HCT116 (cell line): Measurements from ENCODE around the gene GLCE. TPM values are rescaled to one million over a fixed set of nuclear protein-coding genes. Genes with fewer than 3 reads are reported as not detected.

Experiments
- ATAC-seq: fragments of 200-7000 bp; cut with Tn5 transposase; 2 replicates; pipeline ENCODE4 v1.9.1; 2020; ENCODE audit warnings: mild to moderate bottlenecking, moderate library complexity
- BruUV-seq: library from RNA; stranded (reverse); fragments of 400-500 nt; replicated peaks from 2 replicates; lab custom pipeline; 2021; lab: Mats Ljungman, UMichigan
- CTCF ChIA-PET: fragments of 300-600 bp; sonication (Branson Sonifier 250); formaldehyde crosslinking; loops from one replicate; lab custom pipeline; 2021; ENCODE audit warnings: antibody characterized with exemption; lab: Charles Lee
- POLR2A ChIA-PET: fragments of 300-600, 350-600 bp; sonication (Branson Sonifier 250); formaldehyde crosslinking; loops from one replicate; lab custom pipeline; 2021; ENCODE audit warnings: antibody characterized with exemption; lab: Charles Lee
- RAD21 ChIA-PET, 2 experiments: fragments of 300-600 bp; sonication (Branson Sonifier 250); formaldehyde crosslinking; loops; one replicate each; lab custom pipeline; 2023; ENCODE audit warnings: low total read pairs in 2 of 2; ENCODE audit not compliant: uncharacterized antibody in 2 of 2, unreplicated experiment in 2 of 2, low non-redundant PET in 1 of 2; lab: Charles Lee
- DNase-seq: peaks from one replicate; pipeline ENCODE4 v3.0.0-alpha.2; 2010; ENCODE audit warnings: low read depth, low spot score
- H2AFZ ChIP-seq: fragments of 200-600 bp; shearing (Covaris generic), sonication (generic); 2 replicates; pipeline ENCODE4 v1.6.1; 2017; ENCODE audit warnings: low read depth, mixed run types, mixed read lengths, antibody characterized with exemption, low read length; ENCODE audit not compliant: poor library complexity, severe bottlenecking
- H3K27ac ChIP-seq: 2 replicates; pipeline ENCODE4 v1.5.1; 2012; ENCODE audit warnings: low read depth, low read length
- H3K27me3 ChIP-seq: fragments of 200-600 bp; sonication (generic); 2 replicates; pipeline ENCODE4 v1.6.1; 2016; ENCODE audit warnings: mixed run types, low read length, mixed read lengths; ENCODE audit not compliant: insufficient read depth
- H3K36me3 ChIP-seq, 2 experiments: fragments of 200-500 bp in 1 of 2; fragments of 200-600 bp in 1 of 2; sonication (Bioruptor generic) in 1 of 2; sonication (generic) in 1 of 2; 2 replicates each; pipeline versions ENCODE4 v1.5.1 to v1.6.1; 2014 to 2016; ENCODE audit warnings: low read length in 2 of 2, inconsistent platforms in 1 of 2, mixed read lengths in 1 of 2, mixed run types in 1 of 2; ENCODE audit not compliant: insufficient read depth in 2 of 2, control insufficient read depth in 1 of 2
- H3K4me1 ChIP-seq, 2 experiments: fragments of 200-600 bp in 1 of 2; sonication (generic) in 1 of 2; 2 replicates each; pipeline versions ENCODE4 v1.5.1 to v1.6.1; 2012 to 2017; ENCODE audit warnings: low read length in 2 of 2, inconsistent platforms in 1 of 2, mild to moderate bottlenecking in 1 of 2, mixed read lengths in 1 of 2, mixed run types in 1 of 2, moderate library complexity in 1 of 2; ENCODE audit not compliant: insufficient read depth in 2 of 2, control insufficient read depth in 1 of 2
- H3K4me2 ChIP-seq: fragments of 200-600 bp; sonication (generic); 2 replicates; pipeline ENCODE4 v1.6.1; 2017; ENCODE audit warnings: mixed run types, low read length, mixed read lengths
- H3K4me3 ChIP-seq, 2 experiments: fragments of 200-600 bp in 1 of 2; sonication (generic) in 1 of 2; replicated peaks in 1 of 2; 2 replicates each; pipeline ENCODE4 v1.5.1; 2011 to 2016; ENCODE audit warnings: low read length in 2 of 2, control low read depth in 1 of 2, low read depth in 1 of 2, mild to moderate bottlenecking in 1 of 2, mixed read lengths in 1 of 2, mixed run types in 1 of 2
- H3K79me2 ChIP-seq: fragments of 200-600 bp; sonication (generic); 2 replicates; pipeline ENCODE4 v1.6.1; 2017; ENCODE audit warnings: mild to moderate bottlenecking, mixed run types, low read length, moderate library complexity, mixed read lengths; ENCODE audit not compliant: insufficient read depth
- H3K9ac ChIP-seq: fragments of 200-600 bp; sonication (generic); 2 replicates; pipeline ENCODE4 v1.6.1; 2016; ENCODE audit warnings: low read length, mixed read lengths
- H3K9me2 ChIP-seq: fragments of 200-600 bp; sonication (generic), shearing (Covaris generic); 2 replicates; pipeline ENCODE4 v1.6.1; 2017; ENCODE audit warnings: mixed run types, mild to moderate bottlenecking, moderate library complexity; ENCODE audit not compliant: insufficient read depth
- H3K9me3 ChIP-seq, 2 experiments: fragments of 200-500 bp in 1 of 2; fragments of 200-600 bp in 1 of 2; sonication (Bioruptor generic) in 1 of 2; sonication (generic) in 1 of 2; 2 replicates each; pipeline ENCODE4 v1.6.1; 2014 to 2017; ENCODE audit warnings: low read length in 2 of 2, mixed read lengths in 2 of 2, inconsistent platforms in 1 of 2, low read depth in 1 of 2, mild to moderate bottlenecking in 1 of 2, mixed run types in 1 of 2, moderate library complexity in 1 of 2; ENCODE audit not compliant: control insufficient read depth in 1 of 2, insufficient read depth in 1 of 2
- H4K20me1 ChIP-seq: fragments of 200-600 bp; sonication (generic), shearing (Covaris generic); 2 replicates; pipeline ENCODE4 v1.6.1; 2017; ENCODE audit warnings: mixed run types, mild to moderate bottlenecking, moderate library complexity; ENCODE audit not compliant: insufficient read depth
- ATF3 ChIP-seq: IDR thresholded peaks from 2 replicates; pipeline ENCODE4 v1.6.1; 2012
- CBX3 ChIP-seq: IDR thresholded peaks from 2 replicates; pipeline ENCODE4 v1.6.1; 2012; ENCODE audit warnings: low read depth
- CEBPB ChIP-seq: IDR thresholded peaks from 2 replicates; pipeline ENCODE4 v1.6.1; 2012; ENCODE audit warnings: low read depth
- EZH2 ChIP-seq: fragments of 200-600 bp; sonication (generic); IDR thresholded peaks from 2 replicates; pipeline ENCODE4 v1.6.1; 2017; ENCODE audit warnings: antibody characterized with exemption, mixed run types
- EZH2phosphoT487 ChIP-seq: fragments of 200-600 bp; IDR thresholded peaks from 2 replicates; pipeline ENCODE4 v1.6.1; 2018; ENCODE audit warnings: antibody characterized with exemption, borderline replicate concordance
- FOSL1 ChIP-seq: IDR thresholded peaks from 2 replicates; pipeline ENCODE4 v1.6.1; 2012; ENCODE audit warnings: low read depth
- POLR2A ChIP-seq: IDR thresholded peaks from 2 replicates; pipeline ENCODE4 v1.7.0; 2011; ENCODE audit warnings: borderline replicate concordance; ENCODE audit not compliant: insufficient read depth, insufficient read length; ENCODE audit errors: extremely low read depth
- REST ChIP-seq: IDR thresholded peaks from 2 replicates; pipeline ENCODE4 v1.6.1; 2012; ENCODE audit warnings: low read depth
- SRF ChIP-seq: IDR thresholded peaks from 2 replicates; pipeline ENCODE4 v1.6.1; 2012; ENCODE audit warnings: low read depth
- intact Hi-C: fragments of 100-400 bp; cut with micrococcal nuclease; formaldehyde crosslinking; loops from 2 replicates; pipeline ENCODE4 v1.10.0; 2022
- total RNA-seq: library from RNA; stranded (reverse); gene quantifications from one replicate; pipeline ENCODE4 v1.2.1, GENCODE V29; 2021; ENCODE audit not compliant: unreplicated experiment
- TF ChIP-seq, protein P1 (sequence below): IDR thresholded peaks from 2 replicates; pipeline ENCODE4 v1.6.1; 2012

The GLCE gene
- total RNA-seq, 1 experiment from 2014 or later: 22.2 TPM

- CTCF ChIA-PET: interaction anchor here (1.0 kb wide), 1 partner anchor 84 kb away, joined by 5 read pairs; no protein-coding TSS in a partner anchor
- intact Hi-C loops: no loop called here
Observed at GRCh38 chr15:69141833-69142232, 18.6 kb upstream of the GLCE start.

More at GRCh38 chr15:69141833-69142232, 18.6 kb upstream of the GLCE start:
- Histone ChIP-seq H3K27ac (no peak overlapping the region), H3K4me2 (no peak overlapping the region), H3K79me2 (no peaks in the 10 kb centered on the region), H4K20me1 (no peaks in the 10 kb centered on the region), H3K27me3 (peaks cover 25% of the 10 kb centered on the region; the same call in 1 of the 2 replicates), H3K4me3 (no peak overlapping the region), H3K9ac (no peak overlapping the region), H3K9me3 (no peaks in the 10 kb centered on the region), H3K9me2 (no peaks in the 10 kb centered on the region), H2AFZ (no peak overlapping the region), H3K4me1 (no peaks in the 10 kb centered on the region), H3K36me3 (no peaks in the 10 kb centered on the region)
- no TSS peak for BruUV-seq
- ATAC-seq (no peak), DNase-seq (no peak)
- RAD21 ChIA-PET: no interaction called here
- POLR2A ChIA-PET: interaction anchor here (1.8 kb wide), 1 partner anchor 19 kb away, joined by 4 read pairs; the partner anchor contains the start of gene GLCE
- TF ChIP-seq CBX3 (no peak), EZH2phosphoT487 (no peak), ATF3 (no peak), SRF (no peak), POLR2A (no peak), EZH2 (no peak), REST (no peak), CEBPB (no peak), FOSL1 (no peak)
- TF ChIP-seq, protein P1, sequence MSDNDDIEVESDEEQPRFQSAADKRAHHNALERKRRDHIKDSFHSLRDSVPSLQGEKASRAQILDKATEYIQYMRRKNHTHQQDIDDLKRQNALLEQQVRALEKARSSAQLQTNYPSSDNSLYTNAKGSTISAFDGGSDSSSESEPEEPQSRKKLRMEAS: no peak
